ES-I3 (cell line): Measurements from ENCODE around the gene GCC1.

Experiments
- H3K36me3 ChIP-seq: 2 replicates; pipeline ENCODE4 v1.6.1; 2013; ENCODE audit warnings: mild to moderate bottlenecking, low read length, control low read depth, moderate library complexity; ENCODE audit not compliant: insufficient read depth
- H3K4me1 ChIP-seq: 2 replicates; pipeline ENCODE4 v1.6.1; 2013; ENCODE audit warnings: mild to moderate bottlenecking, control low read depth, low read length; ENCODE audit not compliant: insufficient read depth
- H3K9ac ChIP-seq: 2 replicates; pipeline ENCODE4 v1.6.1; 2013; ENCODE audit warnings: low read depth, mild to moderate bottlenecking, low read length, moderate library complexity
- H3K9me3 ChIP-seq: 2 replicates; pipeline ENCODE4 v1.6.1; 2013; ENCODE audit warnings: mild to moderate bottlenecking, low read length, moderate library complexity; ENCODE audit not compliant: control insufficient read depth, insufficient read depth

GCC1 gene

GRCh38 chr7:127536741-127537140 lies 48.7 kb downstream of the GCC1 start:
- no peaks in the 10 kb centered on the region for H3K4me1 ChIP-seq
- H3K9ac ChIP-seq: peak overlapping the region; percentile 43
- H3K9me3 ChIP-seq: peaks cover 2% of the 10 kb centered on the region; the same call in 1 of the 2 replicates
- no peaks in the 10 kb centered on the region for H3K36me3 ChIP-seq

- Histone ChIP-seq H3K4me1 (no peaks in the 10 kb centered on the region), H3K9ac (peak overlapping the region; percentile 43; the same call in 1 of the 2 replicates), H3K36me3 (no peaks in the 10 kb centered on the region), H3K9me3 (peaks cover 2% of the 10 kb centered on the region; the same call in 1 of the 2 replicates)
These were observed 49.1 kb downstream of the GCC1 start for GRCh38 chr7:127536394-127536691.

- Histone ChIP-seq H3K9ac (no peak overlapping the region), H3K4me1 (no peaks in the 10 kb centered on the region), H3K9me3 (no peaks in the 10 kb centered on the region), H3K36me3 (no peaks in the 10 kb centered on the region)
These were observed 49.6 kb downstream of the GCC1 start for GRCh38 chr7:127535546-127536393.

GRCh38 chr7:127534636-127535035 lies 50.8 kb downstream of the GCC1 start:
- Histone ChIP-seq H3K4me1 (no peaks in the 10 kb centered on the region), H3K9ac (no peak overlapping the region), H3K9me3 (no peaks in the 10 kb centered on the region), H3K36me3 (no peaks in the 10 kb centered on the region)

GRCh38 chr7:127532736-127533135 lies 52.7 kb downstream of the GCC1 start:
- H3K4me1 ChIP-seq: no peaks in the 10 kb centered on the region

GRCh38 chr7:127532151-127532550 lies 53.2 kb downstream of the GCC1 start:
- Histone ChIP-seq H3K9me3 (no peaks in the 10 kb centered on the region), H3K9ac (no peak overlapping the region), H3K36me3 (no peaks in the 10 kb centered on the region), H3K4me1 (no peaks in the 10 kb centered on the region)

More at GRCh38 chr7:127532736-127533135, 52.7 kb downstream of the GCC1 start:
- Histone ChIP-seq H3K36me3 (no peaks in the 10 kb centered on the region), H3K9ac (no peak overlapping the region), H3K9me3 (no peaks in the 10 kb centered on the region)
